DND-41 (cell line): ENCODE measurements around the gene FAT1.

Experiments used
- ATAC-seq: fragments of 200-7000 bp; cut with Tn5 transposase; 3 replicates; pipeline ENCODE4 v1.9.1; 2021; ENCODE audit warnings: low read depth; ENCODE audit not compliant: insufficient read depth
- DNase-seq: peaks from one replicate; pipeline ENCODE4 v3.0.0-alpha.2; 2020
- H2AFZ ChIP-seq: 2 replicates; pipeline ENCODE4 v1.6.0; 2012; ENCODE audit warnings: low read depth, low read length
- H3K27ac ChIP-seq: 2 replicates; pipeline ENCODE4 v1.5.1; 2012; ENCODE audit warnings: low read length, inconsistent platforms
- H3K27me3 ChIP-seq: fragments of 200-600 bp; sonication (generic); 2 replicates; pipeline ENCODE4 v1.6.0; 2012; ENCODE audit warnings: low read length, mild to moderate bottlenecking, inconsistent platforms; ENCODE audit not compliant: insufficient read depth, poor library complexity
- H3K36me3 ChIP-seq: 2 replicates; pipeline ENCODE4 v1.5.1; 2012; ENCODE audit warnings: low read length, inconsistent platforms; ENCODE audit not compliant: insufficient read depth
- H3K4me1 ChIP-seq: 2 replicates; pipeline ENCODE4 v1.5.1; 2012; ENCODE audit warnings: mild to moderate bottlenecking, low read length; ENCODE audit not compliant: insufficient read depth
- H3K4me2 ChIP-seq: 2 replicates; pipeline ENCODE4 v1.6.0; 2012; ENCODE audit warnings: mild to moderate bottlenecking, moderate library complexity, low read length, inconsistent platforms; ENCODE audit not compliant: insufficient read depth
- H3K4me3 ChIP-seq, 2 experiments: fragments of 200-600 bp in 1 of 2; shearing (Covaris generic) in 1 of 2; 2 replicates each; pipeline ENCODE4 v1.5.1; 2012 to 2016; ENCODE audit warnings: inconsistent platforms in 2 of 2, low read length in 2 of 2, mild to moderate bottlenecking in 2 of 2, low read depth in 1 of 2, moderate library complexity in 1 of 2
- H3K79me2 ChIP-seq: 2 replicates; pipeline ENCODE4 v1.6.0; 2012; ENCODE audit warnings: low read length, inconsistent platforms; ENCODE audit not compliant: insufficient read depth
- H3K9ac ChIP-seq: 2 replicates; pipeline ENCODE4 v1.6.0; 2012; ENCODE audit warnings: low read depth, mild to moderate bottlenecking, inconsistent platforms, low read length, moderate library complexity
- H3K9me3 ChIP-seq: 2 replicates; pipeline ENCODE4 v1.5.1; 2012; ENCODE audit warnings: low read length, moderate library complexity, mild to moderate bottlenecking, inconsistent platforms; ENCODE audit not compliant: insufficient read depth, severe bottlenecking
- H4K20me1 ChIP-seq: 2 replicates; pipeline ENCODE4 v1.6.0; 2012; ENCODE audit warnings: low read length; ENCODE audit not compliant: insufficient read depth
- EZH2 ChIP-seq: IDR thresholded peaks from 3 replicates; pipeline ENCODE4 v1.6.1; 2012; ENCODE audit warnings: borderline replicate concordance, low read depth, mild to moderate bottlenecking, moderate library complexity, low read length, inconsistent platforms; ENCODE audit not compliant: severe bottlenecking
- TF ChIP-seq, protein P1 (sequence below): IDR thresholded peaks from 2 replicates; pipeline ENCODE4 v1.5.1; 2012; ENCODE audit warnings: borderline replicate concordance, low read length, moderate library complexity, mild to moderate bottlenecking; ENCODE audit not compliant: poor library complexity, severe bottlenecking; ENCODE audit errors: extremely low read depth

FAT1 gene

DNA sequence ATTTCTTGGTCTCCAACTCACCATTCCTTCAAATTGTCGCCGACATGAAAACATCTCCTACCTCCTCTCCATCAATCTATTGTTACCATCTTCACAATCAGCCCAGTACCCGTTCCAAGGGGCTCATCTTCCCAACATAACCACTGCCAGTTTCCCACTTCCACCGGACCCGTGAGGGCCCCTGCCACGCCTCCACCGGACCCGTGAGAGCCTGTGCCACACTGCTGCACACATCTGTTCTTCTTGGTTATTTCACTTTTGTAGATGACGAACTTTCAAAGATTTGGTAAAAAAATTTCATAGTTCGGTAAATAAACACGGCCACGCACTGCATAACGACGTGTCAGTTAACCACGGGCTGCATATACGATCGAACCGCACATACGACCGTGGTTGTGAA is 65.0 kb downstream of the FAT1 start:
- no peak overlapping the region for H3K27ac ChIP-seq
- H3K9ac ChIP-seq = no peak overlapping the region
- no peaks in the 10 kb centered on the region for H3K36me3 ChIP-seq
- H3K4me1 ChIP-seq = no peaks in the 10 kb centered on the region
- ATAC-seq = no peak
- H3K27me3 ChIP-seq = no peaks in the 10 kb centered on the region
- no peaks in the 10 kb centered on the region for H3K79me2 ChIP-seq
- H3K4me3 ChIP-seq = no peak overlapping the region
- no peak overlapping the region for H2AFZ ChIP-seq
- H3K9me3 ChIP-seq = peaks cover 5% of the 10 kb centered on the region
- no peak overlapping the region for H3K4me2 ChIP-seq
- no peak for TF ChIP-seq EZH2
- TF ChIP-seq, protein P1, sequence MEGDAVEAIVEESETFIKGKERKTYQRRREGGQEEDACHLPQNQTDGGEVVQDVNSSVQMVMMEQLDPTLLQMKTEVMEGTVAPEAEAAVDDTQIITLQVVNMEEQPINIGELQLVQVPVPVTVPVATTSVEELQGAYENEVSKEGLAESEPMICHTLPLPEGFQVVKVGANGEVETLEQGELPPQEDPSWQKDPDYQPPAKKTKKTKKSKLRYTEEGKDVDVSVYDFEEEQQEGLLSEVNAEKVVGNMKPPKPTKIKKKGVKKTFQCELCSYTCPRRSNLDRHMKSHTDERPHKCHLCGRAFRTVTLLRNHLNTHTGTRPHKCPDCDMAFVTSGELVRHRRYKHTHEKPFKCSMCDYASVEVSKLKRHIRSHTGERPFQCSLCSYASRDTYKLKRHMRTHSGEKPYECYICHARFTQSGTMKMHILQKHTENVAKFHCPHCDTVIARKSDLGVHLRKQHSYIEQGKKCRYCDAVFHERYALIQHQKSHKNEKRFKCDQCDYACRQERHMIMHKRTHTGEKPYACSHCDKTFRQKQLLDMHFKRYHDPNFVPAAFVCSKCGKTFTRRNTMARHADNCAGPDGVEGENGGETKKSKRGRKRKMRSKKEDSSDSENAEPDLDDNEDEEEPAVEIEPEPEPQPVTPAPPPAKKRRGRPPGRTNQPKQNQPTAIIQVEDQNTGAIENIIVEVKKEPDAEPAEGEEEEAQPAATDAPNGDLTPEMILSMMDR = no peak
- no peaks in the 10 kb centered on the region for H4K20me1 ChIP-seq
- no peak for DNase-seq

GRCh38 chr4:186657764-186658163 is 65.9 kb downstream of the FAT1 start:
- Histone ChIP-seq H3K9me3 (peaks cover 5% of the 10 kb centered on the region), H3K36me3 (no peaks in the 10 kb centered on the region), H3K79me2 (no peaks in the 10 kb centered on the region), H3K4me1 (no peaks in the 10 kb centered on the region), H3K9ac (no peak overlapping the region), H3K4me3 (no peak overlapping the region), H4K20me1 (no peaks in the 10 kb centered on the region), H3K27me3 (no peaks in the 10 kb centered on the region), H3K27ac (no peak overlapping the region), H3K4me2 (no peak overlapping the region), H2AFZ (no peak overlapping the region)
- TF ChIP-seq, protein P1 = no peak
- TF ChIP-seq EZH2 = no peak
- DNase-seq (no peak), ATAC-seq (no peak)

DNA sequence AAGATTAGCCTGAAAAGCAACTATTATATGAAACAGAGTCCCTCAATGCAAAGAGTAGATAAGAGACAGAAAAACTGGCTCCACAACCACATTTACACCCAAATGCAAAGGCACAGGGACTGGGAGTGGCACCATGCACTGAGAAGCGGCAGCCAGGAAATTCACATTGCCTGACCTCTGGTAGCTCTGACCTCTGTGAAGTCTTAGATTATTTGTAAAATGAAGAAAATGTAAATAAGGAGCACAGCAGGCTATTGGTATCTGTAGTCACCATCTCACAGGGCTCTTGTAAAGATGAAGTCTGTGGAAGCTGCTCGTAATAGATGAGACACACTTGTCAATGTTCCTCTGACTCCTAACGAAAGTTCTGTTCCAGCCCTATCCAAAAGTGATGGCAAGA is 69.7 kb downstream of the FAT1 start:
- no peaks in the 10 kb centered on the region for H3K4me1 ChIP-seq
- no peaks in the 10 kb centered on the region for H3K27me3 ChIP-seq
- no peak overlapping the region for H3K4me2 ChIP-seq
- H3K9me3 ChIP-seq = peaks cover 3% of the 10 kb centered on the region
- H3K36me3 ChIP-seq = no peaks in the 10 kb centered on the region
- H3K9ac ChIP-seq = no peak overlapping the region
- ATAC-seq (no peak), DNase-seq (no peak)
- no peak overlapping the region for H2AFZ ChIP-seq
- no peaks in the 10 kb centered on the region for H4K20me1 ChIP-seq
- no peak overlapping the region for H3K4me3 ChIP-seq
- TF ChIP-seq, protein P1 = no peak
- no peak overlapping the region for H3K27ac ChIP-seq
- H3K79me2 ChIP-seq = no peaks in the 10 kb centered on the region

GRCh38 chr4:186651624-186652023 is 72.0 kb downstream of the FAT1 start:
- no peak for ATAC-seq
- TF ChIP-seq EZH2 = no peak
- TF ChIP-seq, protein P1 = no peak
- no peak for DNase-seq
- no peaks in the 10 kb centered on the region for H4K20me1 ChIP-seq
- peaks cover 3% of the 10 kb centered on the region for H3K9me3 ChIP-seq
- no peak overlapping the region for H3K4me2 ChIP-seq
- no peak overlapping the region for H2AFZ ChIP-seq
- H3K4me3 ChIP-seq = no peak overlapping the region
- H3K36me3 ChIP-seq = no peaks in the 10 kb centered on the region
- no peaks in the 10 kb centered on the region for H3K27me3 ChIP-seq
- H3K4me1 ChIP-seq = no peaks in the 10 kb centered on the region
- H3K9ac ChIP-seq = no peak overlapping the region
- no peaks in the 10 kb centered on the region for H3K79me2 ChIP-seq
- H3K27ac ChIP-seq = no peak overlapping the region
